PC-3 (cell line): ENCODE results near the gene TC2N. TPM values are rescaled to one million over a fixed set of nuclear protein-coding genes. Genes with fewer than 3 reads are reported as not detected.

Experiments used
- ATAC-seq: fragments of 200-7000 bp; cut with Tn5 transposase; 2 replicates; pipeline ENCODE4 v1.9.1; 2020; ENCODE audit warnings: mild to moderate bottlenecking, moderate library complexity
- BruUV-seq: library from RNA; stranded (reverse); fragments of 400-500 nt; replicated peaks from 2 replicates; lab custom pipeline; 2021; lab: Mats Ljungman, UMichigan
- CTCF ChIA-PET: fragments of 300-600 bp; sonication (Branson Sonifier 250); formaldehyde crosslinking; loops from one replicate; lab custom pipeline; 2022; ENCODE audit warnings: antibody characterized with exemption; lab: Charles Lee
- POLR2A ChIA-PET: fragments of 300-600 bp; sonication (Branson Sonifier 250); formaldehyde crosslinking; loops from one replicate; lab custom pipeline; 2022; ENCODE audit warnings: antibody characterized with exemption; ENCODE audit not compliant: unreplicated experiment; lab: Charles Lee
- DNase-seq: peaks from one replicate; pipeline ENCODE4 v3.0.0-alpha.2; 2015
- H2AFZ ChIP-seq: fragments of 300-600 bp; sonication (generic); 2 replicates; pipeline ENCODE4 v1.6.0; 2016; ENCODE audit warnings: antibody characterized with exemption, low read length
- H3F3A ChIP-seq: fragments of 300-600 bp; sonication (generic); one replicate; pipeline ENCODE4 v1.6.0; 2017; ENCODE audit warnings: antibody characterized with exemption, low read length, control low read depth, mild to moderate bottlenecking; ENCODE audit not compliant: unreplicated experiment
- H3K27ac ChIP-seq: fragments of 300-600 bp; sonication (generic); 2 replicates; pipeline ENCODE4 v1.5.1; 2016; ENCODE audit warnings: mild to moderate bottlenecking, low read length
- H3K27me3 ChIP-seq: fragments of 300-600 bp; sonication (generic); 2 replicates; pipeline ENCODE4 v1.6.1; 2016; ENCODE audit warnings: low read length, mixed read lengths
- H3K36me3 ChIP-seq: fragments of 300-600 bp; sonication (generic); 2 replicates; pipeline ENCODE4 v1.6.1; 2016; ENCODE audit warnings: low read depth, mixed run types, low read length, mixed read lengths
- H3K4me1 ChIP-seq: fragments of 300-600 bp; sonication (generic); 2 replicates; pipeline ENCODE4 v1.5.1; 2016; ENCODE audit warnings: low read length; ENCODE audit not compliant: insufficient read depth
- H3K4me2 ChIP-seq: fragments of 300-600 bp; sonication (generic); 2 replicates; pipeline ENCODE4 v1.6.0; 2016; ENCODE audit warnings: low read length
- H3K4me3 ChIP-seq: fragments of 300-600 bp; sonication (generic); 2 replicates; pipeline ENCODE4 v1.5.1; 2016; ENCODE audit warnings: mild to moderate bottlenecking, low read length, mixed read lengths
- H3K79me2 ChIP-seq: fragments of 300-600 bp; sonication (generic); 2 replicates; pipeline ENCODE4 v1.6.1; 2017; ENCODE audit warnings: low read length, mixed read lengths
- H3K9ac ChIP-seq: fragments of 300-600 bp; sonication (generic); 2 replicates; pipeline ENCODE4 v1.6.0; 2016; ENCODE audit warnings: mild to moderate bottlenecking, low read length
- H3K9me2 ChIP-seq: fragments of 300-600 bp; sonication (generic); replicated peaks from 2 replicates; pipeline ENCODE4 v1.6.1; 2016; ENCODE audit warnings: mixed run types, low read length, mixed read lengths
- H3K9me3 ChIP-seq: fragments of 300-600 bp; sonication (generic); 2 replicates; pipeline ENCODE4 v1.6.1; 2016; ENCODE audit warnings: low read length, mixed read lengths
- H4K20me1 ChIP-seq: fragments of 300-600 bp; sonication (generic); 2 replicates; pipeline ENCODE4 v1.6.1; 2016; ENCODE audit warnings: low read length, mixed read lengths
- EZH2 ChIP-seq: fragments of 300-600 bp; sonication (generic); IDR thresholded peaks from one replicate; pipeline ENCODE4 v1.6.1; 2017; ENCODE audit warnings: antibody characterized with exemption, mild to moderate bottlenecking, low read length; ENCODE audit not compliant: unreplicated experiment
- EZH2phosphoT487 ChIP-seq: fragments of 300-600 bp; sonication (generic); IDR thresholded peaks from 2 replicates; pipeline ENCODE4 v1.6.1; 2018; ENCODE audit warnings: mild to moderate bottlenecking, antibody characterized with exemption, low read length, borderline replicate concordance
- intact Hi-C: fragments of 100-400 bp; cut with micrococcal nuclease; formaldehyde crosslinking; loops from 2 replicates; pipeline ENCODE4 v1.9.0; 2023
- total RNA-seq: library from RNA; depleted of rRNA; stranded (reverse); fragments of >200 nt; gene quantifications from 2 replicates; pipeline ENCODE4 v1.2.3, GENCODE V29; 2014
- TF ChIP-seq, protein P1 (sequence below): fragments of 300-600 bp; sonication (generic); conservative IDR thresholded peaks from 2 replicates; pipeline ENCODE4 v1.5.1; 2017; ENCODE audit warnings: antibody characterized with exemption, low read depth, mild to moderate bottlenecking, low read length

Gene TC2N
- total RNA-seq, 1 experiment from 2014 or later = 6.2 TPM

DNA sequence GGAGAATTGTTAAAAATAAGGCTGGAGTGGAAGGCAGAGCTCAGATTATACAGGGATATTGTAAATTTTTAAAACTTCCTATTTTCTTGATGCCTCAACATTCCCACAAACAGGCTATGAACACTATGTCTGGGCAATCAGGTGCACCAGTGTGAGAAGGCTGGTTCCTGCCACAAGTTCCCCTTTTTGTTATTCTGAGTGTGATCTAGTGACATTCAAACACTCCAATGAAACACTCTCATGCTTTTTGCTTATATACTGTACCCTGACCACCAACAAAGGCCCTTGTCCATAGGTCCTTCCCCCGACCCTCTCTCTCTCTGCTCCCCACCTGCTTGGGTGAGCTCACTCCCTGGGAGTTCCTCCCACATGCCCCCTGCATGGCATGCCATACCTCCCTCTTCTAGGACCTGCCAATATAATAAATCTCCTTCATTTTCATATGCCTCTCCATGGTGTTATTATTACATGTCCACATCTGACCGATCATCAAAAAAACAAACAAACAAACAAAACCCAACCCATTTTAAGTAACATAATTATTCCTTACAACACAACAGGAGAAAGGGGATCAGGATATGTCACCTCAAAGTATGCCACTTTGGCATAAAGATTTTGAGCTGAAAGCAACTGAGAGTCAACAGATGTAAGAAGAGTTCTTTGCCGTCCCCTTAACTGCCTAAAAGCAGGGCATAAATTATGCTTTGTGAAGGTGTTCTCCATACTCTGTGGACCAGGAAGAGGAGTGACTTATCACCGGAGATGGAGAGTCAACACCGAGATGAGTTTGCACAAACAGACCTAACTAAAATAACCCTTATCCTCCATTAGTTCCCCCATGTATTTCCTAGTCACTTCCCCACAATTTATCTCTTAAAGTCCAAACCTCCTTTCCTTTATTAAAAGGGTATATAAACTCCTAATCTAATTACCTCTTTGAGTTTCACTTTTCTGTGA, 92.9 kb downstream of the TC2N start:
- Histone ChIP-seq H3K27me3 (peaks cover 40% of the 10 kb centered on the region), H3K9ac (no peak overlapping the region), H3K4me2 (no peak overlapping the region), H3K79me2 (no peaks in the 10 kb centered on the region), H3K27ac (no peak overlapping the region), H3F3A (no peaks in the 10 kb centered on the region), H3K9me2 (no peaks in the 10 kb centered on the region), H3K36me3 (no peaks in the 10 kb centered on the region), H4K20me1 (no peaks in the 10 kb centered on the region), H3K9me3 (no peaks in the 10 kb centered on the region), H2AFZ (no peak overlapping the region), H3K4me1 (no peaks in the 10 kb centered on the region), H3K4me3 (no peak overlapping the region)
- DNase-seq (no peak), ATAC-seq (no peak)
- BruUV-seq = no TSS peak
- intact Hi-C loops = no loop called here
- ChIA-PET CTCF (no interaction called here), POLR2A (interaction anchor here (0.5 kb wide), 1 partner anchor 102 kb away, joined by 3 read pairs; no protein-coding TSS in a partner anchor)
- TF ChIP-seq, protein P1, sequence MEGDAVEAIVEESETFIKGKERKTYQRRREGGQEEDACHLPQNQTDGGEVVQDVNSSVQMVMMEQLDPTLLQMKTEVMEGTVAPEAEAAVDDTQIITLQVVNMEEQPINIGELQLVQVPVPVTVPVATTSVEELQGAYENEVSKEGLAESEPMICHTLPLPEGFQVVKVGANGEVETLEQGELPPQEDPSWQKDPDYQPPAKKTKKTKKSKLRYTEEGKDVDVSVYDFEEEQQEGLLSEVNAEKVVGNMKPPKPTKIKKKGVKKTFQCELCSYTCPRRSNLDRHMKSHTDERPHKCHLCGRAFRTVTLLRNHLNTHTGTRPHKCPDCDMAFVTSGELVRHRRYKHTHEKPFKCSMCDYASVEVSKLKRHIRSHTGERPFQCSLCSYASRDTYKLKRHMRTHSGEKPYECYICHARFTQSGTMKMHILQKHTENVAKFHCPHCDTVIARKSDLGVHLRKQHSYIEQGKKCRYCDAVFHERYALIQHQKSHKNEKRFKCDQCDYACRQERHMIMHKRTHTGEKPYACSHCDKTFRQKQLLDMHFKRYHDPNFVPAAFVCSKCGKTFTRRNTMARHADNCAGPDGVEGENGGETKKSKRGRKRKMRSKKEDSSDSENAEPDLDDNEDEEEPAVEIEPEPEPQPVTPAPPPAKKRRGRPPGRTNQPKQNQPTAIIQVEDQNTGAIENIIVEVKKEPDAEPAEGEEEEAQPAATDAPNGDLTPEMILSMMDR = no peak
- TF ChIP-seq EZH2 = no peak
- TF ChIP-seq EZH2phosphoT487 = no peak

DNA sequence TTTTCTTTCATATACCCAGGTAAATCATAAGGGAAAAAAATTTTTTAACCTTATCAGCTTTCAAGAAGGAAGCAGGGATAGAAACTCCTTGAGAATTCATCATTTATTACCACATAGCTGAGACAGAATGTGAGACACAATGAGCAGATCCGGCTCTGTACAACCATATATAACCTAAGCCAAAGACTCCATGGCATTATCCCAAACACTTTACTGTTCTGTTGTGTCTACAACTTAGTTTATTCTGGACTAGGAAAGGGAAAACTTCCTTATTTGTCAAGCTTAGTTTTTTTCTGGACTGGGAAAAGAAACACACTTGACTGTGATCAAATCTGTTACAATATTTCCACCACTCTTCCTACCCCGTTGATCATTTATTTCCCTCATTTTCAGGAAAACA, 97.2 kb downstream of the TC2N start:
- Histone ChIP-seq H3K4me2 (no peak overlapping the region), H3K36me3 (no peaks in the 10 kb centered on the region), H2AFZ (no peak overlapping the region), H3K79me2 (no peaks in the 10 kb centered on the region), H3K9me3 (no peaks in the 10 kb centered on the region), H4K20me1 (no peaks in the 10 kb centered on the region), H3K4me3 (no peak overlapping the region), H3K4me1 (no peaks in the 10 kb centered on the region), H3K27ac (no peak overlapping the region), H3K9me2 (no peaks in the 10 kb centered on the region), H3F3A (no peaks in the 10 kb centered on the region), H3K27me3 (peaks cover 6% of the 10 kb centered on the region), H3K9ac (no peak overlapping the region)
- ChIA-PET CTCF (no interaction called here), POLR2A (no interaction called here)
- no peak for DNase-seq
- BruUV-seq = no TSS peak
- TF ChIP-seq, protein P1 = no peak
- TF ChIP-seq EZH2phosphoT487 (no peak), EZH2 (no peak)
- ATAC-seq = no peak
- intact Hi-C loops = no loop called here
